Uterus (tissue), 2 donors: ENCODE results near the gene NNT.

Source experiments
- POLR2A ChIP-seq, 2 donors: fragments of 450-650 bp; IDR thresholded peaks; one replicate each; pipeline ENCODE4 v1.6.1; 2016; ENCODE audit warnings: antibody characterized with exemption in 2 of 2, mild to moderate bottlenecking in 1 of 2, moderate library complexity in 1 of 2
- TF ChIP-seq, protein P1 (sequence below), 4 experiments: fragments of 200-600 bp in 2 of 4; fragments of 450-650 bp in 2 of 4; sonication (generic) in 2 of 4; IDR thresholded peaks; one replicate each; pipeline ENCODE4 v1.5.1; 2016 to 2019; ENCODE audit warnings: antibody characterized with exemption in 4 of 4, mild to moderate bottlenecking in 2 of 4, moderate library complexity in 1 of 4

DNA sequence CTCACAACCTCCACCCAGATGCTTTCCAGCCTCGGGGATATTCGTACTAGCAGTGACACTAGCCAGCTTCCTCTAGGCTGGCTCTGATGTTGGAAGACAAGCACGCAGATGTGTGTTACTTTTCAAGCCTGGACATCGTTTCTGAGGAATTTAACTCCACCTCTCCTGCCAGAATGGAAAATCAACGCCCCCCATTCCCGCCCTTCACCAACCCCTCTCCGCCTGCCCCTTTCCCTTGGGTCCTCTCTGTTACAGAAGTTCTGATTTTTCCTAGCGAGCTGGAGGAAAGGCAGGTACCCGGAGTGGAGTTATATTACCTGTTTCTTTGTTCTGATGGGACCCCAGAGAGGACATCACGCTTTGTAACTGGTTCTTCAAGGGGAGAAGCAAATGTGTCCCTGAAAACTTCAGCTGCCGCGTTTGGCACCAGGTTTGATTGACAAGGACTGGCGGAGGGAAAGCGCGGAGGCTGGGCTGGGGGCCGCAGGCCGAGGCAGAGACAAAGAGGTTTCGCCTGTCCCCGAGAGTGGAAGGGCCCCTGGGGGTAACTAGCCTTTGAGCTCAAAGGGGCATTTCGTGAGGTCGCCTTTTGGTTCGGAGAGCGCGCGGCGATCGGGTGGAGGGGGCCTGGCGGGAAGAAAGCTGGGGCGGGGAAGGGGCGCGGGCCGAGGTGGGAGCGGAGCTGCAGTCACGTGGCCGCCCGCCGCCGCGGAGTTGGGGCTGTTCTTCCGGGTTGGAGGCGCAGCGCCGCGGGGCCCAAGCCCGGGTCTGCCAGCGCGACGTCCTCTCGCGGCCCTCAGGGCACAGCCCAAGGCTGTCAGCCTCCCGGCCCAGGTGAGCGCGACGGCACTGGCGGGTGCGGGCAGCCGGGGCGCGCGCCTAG is at the start of gene NNT:
- TF ChIP-seq, protein P1, sequence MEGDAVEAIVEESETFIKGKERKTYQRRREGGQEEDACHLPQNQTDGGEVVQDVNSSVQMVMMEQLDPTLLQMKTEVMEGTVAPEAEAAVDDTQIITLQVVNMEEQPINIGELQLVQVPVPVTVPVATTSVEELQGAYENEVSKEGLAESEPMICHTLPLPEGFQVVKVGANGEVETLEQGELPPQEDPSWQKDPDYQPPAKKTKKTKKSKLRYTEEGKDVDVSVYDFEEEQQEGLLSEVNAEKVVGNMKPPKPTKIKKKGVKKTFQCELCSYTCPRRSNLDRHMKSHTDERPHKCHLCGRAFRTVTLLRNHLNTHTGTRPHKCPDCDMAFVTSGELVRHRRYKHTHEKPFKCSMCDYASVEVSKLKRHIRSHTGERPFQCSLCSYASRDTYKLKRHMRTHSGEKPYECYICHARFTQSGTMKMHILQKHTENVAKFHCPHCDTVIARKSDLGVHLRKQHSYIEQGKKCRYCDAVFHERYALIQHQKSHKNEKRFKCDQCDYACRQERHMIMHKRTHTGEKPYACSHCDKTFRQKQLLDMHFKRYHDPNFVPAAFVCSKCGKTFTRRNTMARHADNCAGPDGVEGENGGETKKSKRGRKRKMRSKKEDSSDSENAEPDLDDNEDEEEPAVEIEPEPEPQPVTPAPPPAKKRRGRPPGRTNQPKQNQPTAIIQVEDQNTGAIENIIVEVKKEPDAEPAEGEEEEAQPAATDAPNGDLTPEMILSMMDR (IDR thresholded peaks at IDR 0.05), result no peak
- TF ChIP-seq POLR2A (IDR thresholded peaks at IDR 0.05), result peak in 1 of 2 donors; percentile 25
